ENCODE measurements around the gene TCF25.

The TCF25 gene

DNA sequence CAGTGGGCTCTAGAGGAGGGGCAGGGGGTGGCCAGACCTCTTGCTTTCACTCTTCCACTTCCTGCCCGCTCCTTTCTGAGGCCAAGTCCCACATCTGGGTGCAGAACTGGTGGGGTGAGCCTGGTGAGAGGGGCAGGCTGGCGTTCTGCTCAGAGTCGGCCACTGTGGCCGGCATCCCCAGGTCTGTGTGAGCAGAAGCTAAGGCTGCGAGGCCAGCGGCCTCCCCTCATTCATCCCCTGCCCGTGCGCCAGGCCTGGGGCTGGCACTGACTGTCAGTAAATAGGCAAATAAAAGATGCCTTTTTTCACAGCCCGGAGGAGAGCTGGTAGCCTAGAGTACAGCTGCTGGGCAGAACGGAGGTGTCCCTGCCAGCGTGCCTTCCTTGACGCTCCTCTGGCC is 76.4 kb downstream of the TCF25 start:
- Histone ChIP-seq H3K27ac (ENCODE audit: low read depth, low read length) (no peak overlapping the region), H3K4me3 (ENCODE audit: low read depth, low read length) (peak overlapping the region; percentile 82)

DNA sequence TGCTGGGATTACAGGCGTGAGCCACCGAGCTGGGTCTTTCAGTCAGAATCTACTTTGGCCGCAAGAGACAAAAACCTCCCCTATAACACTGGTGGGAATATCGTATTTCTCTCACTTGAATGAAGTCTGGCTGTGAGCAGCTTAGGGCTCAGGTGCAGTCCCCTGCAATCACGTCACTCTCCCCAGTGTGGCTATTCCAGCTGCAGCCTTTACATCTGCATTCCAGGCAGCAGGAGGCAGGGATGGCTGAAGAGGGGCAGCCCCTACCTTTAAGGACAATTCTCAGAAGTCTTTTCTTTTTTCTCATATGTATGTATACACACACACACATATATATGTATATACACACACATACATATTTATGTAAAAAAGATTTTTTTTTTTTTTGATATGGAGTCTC is 78.1 kb downstream of the TCF25 start:
- Histone ChIP-seq H2AFZ (ENCODE audit: low read length, unreplicated experiment) (no peak overlapping the region), H3K36me3 (ENCODE audit: insufficient read depth, low read length) (no peaks in the 10 kb centered on the region), H3K27ac (ENCODE audit: low read depth, low read length) (no peak overlapping the region), H3K4me3 (ENCODE audit: low read depth, low read length) (no peak overlapping the region), H3K27me3 (ENCODE audit: insufficient read depth, low read length) (0 out of 2 replicates have a peak, but pooled peaks cover 4% of the 10 kb centered on the region), H3K79me2 (ENCODE audit: control insufficient read depth, insufficient read depth, low read length, unreplicated experiment) (peaks cover 3% of the 10 kb centered on the region), H3K4me1 (ENCODE audit: control insufficient read depth, insufficient read depth, low read length, unreplicated experiment) (peaks cover 14% of the 10 kb centered on the region)

More for the DNA sequence above, 76.4 kb downstream of the TCF25 start:
- no peak overlapping the region for H2AFZ ChIP-seq (ENCODE audit: low read length, unreplicated experiment)
- H3K36me3 ChIP-seq (ENCODE audit: insufficient read depth, low read length), result no peaks in the 10 kb centered on the region
- peaks cover 14% of the 10 kb centered on the region for H3K4me1 ChIP-seq (ENCODE audit: control insufficient read depth, insufficient read depth, low read length, unreplicated experiment)
- H3K27me3 ChIP-seq (ENCODE audit: insufficient read depth, low read length), result 0 out of 2 replicates have a peak, but pooled peaks cover 4% of the 10 kb centered on the region
- peaks cover 3% of the 10 kb centered on the region for H3K79me2 ChIP-seq (ENCODE audit: control insufficient read depth, insufficient read depth, low read length, unreplicated experiment)

DNA sequence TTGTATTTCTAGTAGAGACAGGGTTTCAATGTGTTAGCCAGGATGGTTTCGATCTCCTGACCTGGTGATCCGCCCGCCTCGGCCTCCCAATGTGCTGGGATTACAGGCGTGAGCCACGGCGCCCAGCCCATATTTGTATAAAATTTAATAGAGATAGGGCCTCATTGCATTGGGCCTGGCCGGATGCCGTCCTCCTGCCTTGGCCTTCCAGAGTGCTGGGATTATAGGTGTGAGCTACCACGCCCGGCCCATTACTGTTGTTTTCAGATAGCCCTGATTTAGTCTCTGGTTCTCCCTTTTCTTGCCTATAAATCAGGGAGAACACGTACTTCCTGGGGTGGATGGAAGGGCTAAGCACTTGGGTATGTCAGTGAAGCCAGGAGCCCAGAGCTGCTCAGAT is 78.7 kb downstream of the TCF25 start:
- Histone ChIP-seq H3K4me3 (ENCODE audit: low read depth, low read length) (no peak overlapping the region), H3K27me3 (ENCODE audit: insufficient read depth, low read length) (0 out of 2 replicates have a peak, but pooled peaks cover 4% of the 10 kb centered on the region), H2AFZ (ENCODE audit: low read length, unreplicated experiment) (no peak overlapping the region), H3K27ac (ENCODE audit: low read depth, low read length) (no peak overlapping the region), H3K79me2 (ENCODE audit: control insufficient read depth, insufficient read depth, low read length, unreplicated experiment) (peaks cover 3% of the 10 kb centered on the region), H3K36me3 (ENCODE audit: insufficient read depth, low read length) (no peaks in the 10 kb centered on the region), H3K4me1 (ENCODE audit: control insufficient read depth, insufficient read depth, low read length, unreplicated experiment) (peaks cover 14% of the 10 kb centered on the region)

DNA sequence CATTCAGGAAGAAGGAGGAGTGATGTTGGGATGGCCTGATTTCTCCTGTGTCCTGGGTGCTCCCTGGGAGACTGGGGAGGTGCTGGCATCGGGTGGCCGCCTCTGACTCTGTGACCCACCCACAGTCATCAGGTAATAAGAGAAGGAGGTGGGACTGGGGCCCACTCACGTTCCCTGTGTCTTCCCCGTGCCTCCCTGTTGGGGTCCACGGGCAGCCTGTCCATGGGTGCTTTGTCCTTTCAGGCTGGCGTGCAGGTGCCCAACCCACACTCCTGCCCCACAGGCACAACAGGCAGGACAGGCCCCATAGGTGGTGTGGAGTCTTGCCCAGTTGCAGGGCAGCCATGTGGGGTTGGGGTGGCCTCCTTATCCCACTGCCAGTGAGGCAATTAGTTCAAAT is 79.2 kb downstream of the TCF25 start:
- Histone ChIP-seq H3K79me2 (ENCODE audit: control insufficient read depth, insufficient read depth, low read length, unreplicated experiment) (peaks cover 3% of the 10 kb centered on the region), H3K36me3 (ENCODE audit: insufficient read depth, low read length) (no peaks in the 10 kb centered on the region), H3K4me1 (ENCODE audit: control insufficient read depth, insufficient read depth, low read length, unreplicated experiment) (peaks cover 13% of the 10 kb centered on the region), H3K4me3 (ENCODE audit: low read depth, low read length) (no peak overlapping the region), H3K27ac (ENCODE audit: low read depth, low read length) (no peak overlapping the region), H2AFZ (ENCODE audit: low read length, unreplicated experiment) (no peak overlapping the region), H3K27me3 (ENCODE audit: insufficient read depth, low read length) (0 out of 2 replicates have a peak, but pooled peaks cover 1% of the 10 kb centered on the region)

DNA sequence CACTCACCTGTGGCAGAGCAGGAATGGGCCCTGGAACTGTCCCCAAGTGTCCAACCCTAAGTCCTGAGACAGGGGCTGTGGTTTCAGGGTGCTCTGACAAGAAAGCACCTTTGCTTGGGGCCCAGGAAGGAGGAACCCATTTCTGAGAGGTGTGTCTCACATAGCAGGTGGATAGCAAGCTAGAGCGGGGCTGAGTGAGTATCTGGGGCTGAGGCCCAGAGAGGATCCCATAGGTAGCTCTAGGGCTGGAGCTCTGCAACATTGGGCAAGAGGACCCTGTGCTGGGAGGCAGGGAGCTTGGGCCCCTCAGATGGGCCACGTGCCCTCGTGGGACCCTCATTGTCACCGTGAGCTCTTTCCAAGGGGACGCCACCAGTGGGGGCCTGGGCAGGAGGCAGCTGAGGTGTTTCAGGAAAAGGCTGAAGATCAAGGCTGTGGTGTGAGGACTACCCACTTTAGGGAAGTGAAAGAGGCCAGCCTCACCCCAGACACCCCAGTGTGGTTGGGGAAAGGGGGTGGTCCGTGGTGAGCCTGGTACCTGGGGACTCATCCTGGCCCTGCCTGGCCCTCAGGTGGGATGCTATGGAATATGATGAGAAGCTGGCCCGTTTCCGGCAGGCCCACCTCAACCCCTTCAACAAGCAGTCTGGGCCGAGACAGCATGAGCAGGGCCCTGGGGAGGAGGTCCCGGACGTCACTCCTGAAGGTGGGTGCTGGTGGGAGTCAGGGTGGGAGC is 80.4 kb downstream of the TCF25 start:
- H3K79me2 ChIP-seq (ENCODE audit: control insufficient read depth, insufficient read depth, low read length, unreplicated experiment), result peaks cover 3% of the 10 kb centered on the region
- no peaks in the 10 kb centered on the region for H3K27me3 ChIP-seq (ENCODE audit: insufficient read depth, low read length)
- H3K27ac ChIP-seq (ENCODE audit: low read depth, low read length), result no peak overlapping the region
- no peak overlapping the region for H3K4me3 ChIP-seq (ENCODE audit: low read depth, low read length)
- H3K4me1 ChIP-seq (ENCODE audit: control insufficient read depth, insufficient read depth, low read length, unreplicated experiment), result peaks cover 9% of the 10 kb centered on the region
- no peak overlapping the region for H2AFZ ChIP-seq (ENCODE audit: low read length, unreplicated experiment)
- H3K36me3 ChIP-seq (ENCODE audit: insufficient read depth, low read length), result peaks cover 7% of the 10 kb centered on the region; the same call in 1 of the 2 replicates

DNA sequence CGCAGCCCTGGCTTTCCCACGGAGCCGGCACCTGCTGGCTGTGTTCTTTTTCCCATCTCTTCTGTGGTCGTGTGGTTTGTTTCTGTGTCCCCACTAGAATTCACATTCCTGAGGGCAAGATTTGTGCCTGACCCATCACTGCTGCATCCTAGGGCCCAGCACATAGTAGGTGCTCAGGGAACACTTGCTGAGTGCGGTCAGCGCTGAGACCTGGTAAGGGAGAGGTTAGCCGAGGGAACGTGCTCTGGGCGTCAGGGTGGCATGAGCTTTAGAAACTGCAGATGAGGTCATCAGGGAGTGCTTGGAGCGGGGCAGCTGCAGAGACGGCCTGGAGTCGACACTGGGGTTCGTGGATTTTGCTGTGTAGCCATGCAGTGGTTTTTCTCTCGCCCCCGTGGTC is 81.1 kb downstream of the TCF25 start:
- Histone ChIP-seq H3K79me2 (ENCODE audit: control insufficient read depth, insufficient read depth, low read length, unreplicated experiment) (peaks cover 3% of the 10 kb centered on the region), H3K27ac (ENCODE audit: low read depth, low read length) (no peak overlapping the region)

DNA sequence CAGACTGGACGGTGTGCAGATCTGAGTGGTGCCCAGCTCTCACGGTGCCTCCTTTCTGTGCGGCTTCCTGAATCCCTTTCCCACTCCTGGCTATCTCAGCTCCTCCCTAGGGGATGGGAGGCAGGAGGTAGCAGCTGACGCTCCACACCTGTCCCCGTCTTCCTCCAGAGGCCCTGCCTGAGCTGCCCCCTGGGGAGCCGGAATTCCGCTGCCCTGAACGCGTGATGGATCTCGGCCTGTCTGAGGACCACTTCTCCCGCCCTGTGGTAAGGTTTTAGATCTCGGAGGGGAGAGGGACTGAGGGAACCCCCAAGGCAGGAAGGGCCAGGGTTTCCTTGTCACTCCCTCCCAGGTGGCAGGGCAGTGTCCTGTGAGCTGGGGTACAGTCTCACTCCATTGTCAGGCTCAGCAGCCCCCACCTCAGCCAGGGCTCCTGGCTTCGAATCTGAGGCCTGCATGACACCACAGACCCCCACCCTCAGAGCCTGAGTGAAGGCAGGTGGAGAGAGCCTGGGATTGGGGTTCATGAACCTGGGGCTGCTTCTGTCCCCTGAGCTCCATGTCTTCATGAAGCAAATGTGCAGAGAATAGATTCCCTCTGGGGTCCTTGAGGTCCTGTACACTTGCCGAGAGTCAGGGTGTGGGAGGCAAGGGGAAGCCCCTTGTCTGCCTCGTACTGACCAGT is 81.8 kb downstream of the TCF25 start:
- H3K79me2 ChIP-seq (ENCODE audit: control insufficient read depth, insufficient read depth, low read length, unreplicated experiment), result peaks cover 3% of the 10 kb centered on the region
- H3K4me3 ChIP-seq (ENCODE audit: low read depth, low read length), result no peak overlapping the region
- no peaks in the 10 kb centered on the region for H3K4me1 ChIP-seq (ENCODE audit: control insufficient read depth, insufficient read depth, low read length, unreplicated experiment)
- H3K36me3 ChIP-seq (ENCODE audit: insufficient read depth, low read length), result peaks cover 7% of the 10 kb centered on the region; the same call in 1 of the 2 replicates
- H2AFZ ChIP-seq (ENCODE audit: low read length, unreplicated experiment), result no peak overlapping the region
- H3K27me3 ChIP-seq (ENCODE audit: insufficient read depth, low read length), result no peaks in the 10 kb centered on the region
- H3K27ac ChIP-seq (ENCODE audit: low read depth, low read length), result no peak overlapping the region

More for the DNA sequence above, 81.1 kb downstream of the TCF25 start:
- H3K4me1 ChIP-seq (ENCODE audit: control insufficient read depth, insufficient read depth, low read length, unreplicated experiment), result peaks cover 7% of the 10 kb centered on the region
- no peak overlapping the region for H2AFZ ChIP-seq (ENCODE audit: low read length, unreplicated experiment)
- H3K4me3 ChIP-seq (ENCODE audit: low read depth, low read length), result no peak overlapping the region
- H3K27me3 ChIP-seq (ENCODE audit: insufficient read depth, low read length), result no peaks in the 10 kb centered on the region
- peaks cover 7% of the 10 kb centered on the region; the same call in 1 of the 2 replicates for H3K36me3 ChIP-seq (ENCODE audit: insufficient read depth, low read length)

DNA sequence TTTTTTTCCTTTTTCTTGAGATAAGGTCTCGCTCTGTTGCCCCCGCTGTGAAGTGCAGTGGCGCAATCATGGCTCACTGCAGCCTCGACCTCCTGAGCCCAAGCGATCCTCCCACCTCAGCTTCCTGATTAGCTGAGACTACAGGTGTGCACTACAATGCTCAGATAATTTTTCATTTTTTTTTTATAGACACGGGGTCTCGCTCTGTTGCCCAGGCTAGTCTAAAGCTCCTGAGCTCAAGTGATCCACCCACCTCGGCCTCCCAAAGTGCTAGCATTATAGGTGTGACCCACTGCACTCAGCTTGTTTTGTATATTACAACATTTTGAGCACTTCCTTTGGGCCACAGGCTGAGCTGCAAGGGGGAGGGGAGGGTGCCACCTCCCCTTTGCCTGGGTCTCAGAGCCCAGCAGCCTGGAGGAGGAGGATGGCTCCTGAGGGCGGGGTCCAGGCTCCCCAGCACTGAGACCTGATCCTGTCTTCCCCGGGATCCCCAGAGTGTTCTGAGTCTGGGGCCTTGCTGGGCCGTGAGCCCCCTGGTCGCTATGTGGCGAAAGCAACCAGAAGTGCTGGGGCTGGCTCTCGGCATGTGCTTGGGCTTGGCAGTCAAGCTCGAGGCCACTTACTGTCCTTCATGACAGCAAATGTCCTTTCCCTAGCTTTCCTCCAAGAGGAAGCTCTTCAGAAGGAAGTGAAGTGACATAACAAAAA is 83.3 kb downstream of the TCF25 start:
- H3K4me3 ChIP-seq (ENCODE audit: low read depth, low read length), result no peak overlapping the region
- peaks cover 7% of the 10 kb centered on the region; the same call in 1 of the 2 replicates for H3K36me3 ChIP-seq (ENCODE audit: insufficient read depth, low read length)
- no peak overlapping the region for H3K27ac ChIP-seq (ENCODE audit: low read depth, low read length)
- no peaks in the 10 kb centered on the region for H3K27me3 ChIP-seq (ENCODE audit: insufficient read depth, low read length)
- no peaks in the 10 kb centered on the region for H3K4me1 ChIP-seq (ENCODE audit: control insufficient read depth, insufficient read depth, low read length, unreplicated experiment)
- H3K79me2 ChIP-seq (ENCODE audit: control insufficient read depth, insufficient read depth, low read length, unreplicated experiment), result peaks cover 3% of the 10 kb centered on the region
- H2AFZ ChIP-seq (ENCODE audit: low read length, unreplicated experiment), result no peak overlapping the region

DNA sequence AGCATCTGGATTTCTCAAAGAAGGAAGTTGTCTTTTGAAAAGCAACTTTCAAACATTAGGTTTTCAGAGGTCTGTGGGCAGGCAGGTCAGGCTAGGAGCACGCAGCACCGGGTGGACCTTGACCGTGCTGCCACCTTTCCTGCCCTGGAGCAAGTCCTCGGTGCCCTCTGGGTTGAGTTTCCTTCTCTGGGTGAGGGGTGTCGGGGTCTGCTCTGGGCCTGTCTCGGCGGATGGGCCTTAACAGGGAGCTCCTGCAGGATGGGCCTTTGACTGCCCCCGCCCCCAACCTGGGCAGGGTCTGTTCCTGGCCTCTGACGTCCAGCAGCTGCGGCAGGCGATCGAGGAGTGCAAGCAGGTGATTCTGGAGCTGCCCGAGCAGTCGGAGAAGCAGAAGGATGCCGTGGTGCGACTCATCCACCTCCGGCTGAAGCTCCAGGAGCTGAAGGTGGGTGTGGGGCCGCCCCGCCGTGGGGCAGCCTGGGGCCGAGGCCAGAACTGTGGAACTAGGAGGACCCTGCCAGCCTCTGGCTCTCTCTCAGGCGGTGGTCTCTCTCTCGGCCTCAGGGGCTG is 83.9 kb downstream of the TCF25 start:
- Histone ChIP-seq H3K4me3 (ENCODE audit: low read depth, low read length) (no peak overlapping the region), H3K36me3 (ENCODE audit: insufficient read depth, low read length) (peaks cover 7% of the 10 kb centered on the region; the same call in 1 of the 2 replicates), H3K4me1 (ENCODE audit: control insufficient read depth, insufficient read depth, low read length, unreplicated experiment) (no peaks in the 10 kb centered on the region), H3K79me2 (ENCODE audit: control insufficient read depth, insufficient read depth, low read length, unreplicated experiment) (peaks cover 3% of the 10 kb centered on the region), H3K27ac (ENCODE audit: low read depth, low read length) (no peak overlapping the region), H3K27me3 (ENCODE audit: insufficient read depth, low read length) (no peaks in the 10 kb centered on the region), H2AFZ (ENCODE audit: low read length, unreplicated experiment) (no peak overlapping the region)

DNA sequence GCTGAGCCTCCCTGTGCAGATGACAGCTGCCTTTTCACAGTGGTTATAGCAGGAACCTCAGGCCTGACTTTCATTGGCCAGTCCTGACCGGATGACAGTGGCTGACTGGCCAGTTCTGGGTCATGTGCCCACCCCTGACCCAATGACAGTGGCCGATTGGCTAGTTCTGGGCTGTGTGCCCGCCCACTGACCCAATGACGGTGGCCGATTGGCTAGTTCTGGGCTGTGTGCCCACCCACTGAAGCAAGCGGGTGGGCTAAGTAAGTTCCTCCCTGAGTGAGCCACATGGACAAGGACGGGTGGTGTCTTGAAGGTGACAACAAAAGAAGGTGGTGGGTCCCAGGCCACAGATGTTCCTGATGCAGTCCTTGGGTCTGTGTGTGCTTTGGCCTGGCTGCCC is 84.7 kb downstream of the TCF25 start:
- no peak overlapping the region for H3K27ac ChIP-seq (ENCODE audit: low read depth, low read length)
- H2AFZ ChIP-seq (ENCODE audit: low read length, unreplicated experiment), result no peak overlapping the region
- no peak overlapping the region for H3K4me3 ChIP-seq (ENCODE audit: low read depth, low read length)
- H3K79me2 ChIP-seq (ENCODE audit: control insufficient read depth, insufficient read depth, low read length, unreplicated experiment), result no peaks in the 10 kb centered on the region
- H3K27me3 ChIP-seq (ENCODE audit: insufficient read depth, low read length), result no peaks in the 10 kb centered on the region
- H3K4me1 ChIP-seq (ENCODE audit: control insufficient read depth, insufficient read depth, low read length, unreplicated experiment), result no peaks in the 10 kb centered on the region
- peaks cover 7% of the 10 kb centered on the region; the same call in 1 of the 2 replicates for H3K36me3 ChIP-seq (ENCODE audit: insufficient read depth, low read length)

Data from ACC112 (cell line).